Sigmoid colon (tissue), 7 donors: ENCODE results near the gene STX2. TPM values are rescaled to one million over a fixed set of nuclear protein-coding genes. Genes with fewer than 3 reads are reported as not detected.

Experiments
- DNase-seq: peaks from one replicate; pipeline ENCODE4 v3.0.0-alpha.2; 2019
- H3K27ac ChIP-seq, 4 donors: fragments of 200-600 bp; sonication (generic); one replicate each; pipeline ENCODE4 v1.5.1; 2016 to 2019; ENCODE audit warnings: mild to moderate bottlenecking in 1 of 4
- H3K27me3 ChIP-seq, 3 donors: fragments of 200-600 bp; sonication (generic); one replicate each; pipeline ENCODE4 v1.5.1; 2019; ENCODE audit warnings: mild to moderate bottlenecking in 1 of 3
- H3K36me3 ChIP-seq, 4 donors: fragments of 200-600 bp; sonication (generic); one replicate each; pipeline ENCODE4 v1.5.1; 2016 to 2019
- H3K4me1 ChIP-seq, 4 donors: fragments of 200-600 bp; sonication (generic); one replicate each; pipeline ENCODE4 v1.5.1; 2017 to 2019
- H3K4me3 ChIP-seq, 4 donors: fragments of 200-600 bp; sonication (generic); one replicate each; pipeline ENCODE4 v1.5.1; 2017 to 2019; ENCODE audit warnings: mild to moderate bottlenecking in 2 of 4, moderate library complexity in 1 of 4
- H3K9me3 ChIP-seq, 4 donors: fragments of 200-600 bp in 3 of 4; sonication (generic) in 3 of 4; one replicate each; pipeline versions ENCODE4 v1.5.1 to v1.6.1; 2013 to 2019
- CTCF ChIP-seq, 4 experiments: fragments of 450-650 bp in 3 of 4; fragments of 200-600 bp in 1 of 4; IDR thresholded peaks; one replicate each; pipeline ENCODE4 v1.5.1; 2016 to 2019; ENCODE audit warnings: antibody characterized with exemption in 4 of 4, mild to moderate bottlenecking in 3 of 4, moderate library complexity in 2 of 4
- EP300 ChIP-seq, 4 donors: sonication (generic); formaldehyde crosslinking; IDR thresholded peaks; one replicate each; pipeline ENCODE4 v1.6.1; 2017; ENCODE audit warnings: antibody characterized with exemption in 4 of 4
- POLR2A ChIP-seq, 2 donors: fragments of 450-650 bp; IDR thresholded peaks; one replicate each; pipeline ENCODE4 v1.6.1; 2016; ENCODE audit warnings: antibody characterized with exemption in 2 of 2, mild to moderate bottlenecking in 2 of 2, moderate library complexity in 2 of 2
- POLR2AphosphoS5 ChIP-seq, 4 donors: sonication (generic); formaldehyde crosslinking; IDR thresholded peaks; one replicate each; pipeline ENCODE4 v1.6.1; 2017; ENCODE audit warnings: antibody characterized with exemption in 4 of 4
- WGBS, 2 donors: extraction: QIAGEN DNeasy Blood & Tissue Kit; methylation state at CpG; one replicate each; pipeline ENCODE4 v1.1.7; 2013; 5-methylcytosine and 5-hydroxymethylcytosine counted together
- intact Hi-C: fragments of 100-400 bp; cut with DNase I; formaldehyde crosslinking; loops from one replicate; pipeline ENCODE4 v1.15.1; 2023
- polyA plus RNA-seq, 3 donors: library from polyadenylated mRNA; stranded (reverse); fragments of 200-250 nt; gene quantifications; one replicate each; pipeline ENCODE4 v1.2.3, GENCODE V29; 2013
- total RNA-seq, 4 donors: library from RNA; depleted of rRNA; stranded (reverse); fragments of >200 nt; gene quantifications; one replicate each; pipeline ENCODE4 v1.1.0, GENCODE V29; 2016
- donor health status: healthy with polysubstance abuse.
- donor health status: Bipolar disorder and iron deficiency.
- donor health status: healthy.

The STX2 gene
- total and polyA plus RNA-seq, 7 donors: 2.8 to 61.2 (median 39.2) TPM

- peaks cover 0 to 5% (median 0%) of the 10 kb centered on the region in 3 donors for H3K27me3 ChIP-seq
- no peaks in the 10 kb centered on the region for H3K4me1 ChIP-seq
- intact Hi-C loops: no loop called here
- H3K27ac ChIP-seq: no peak overlapping the region
- 65 to 79% methylated on average over 9 of the region's 9 CpGs for WGBS, 2 donors
- TF ChIP-seq CTCF (IDR thresholded peaks at IDR 0.05) (no peak), POLR2A (IDR thresholded peaks at IDR 0.05) (no peak), EP300 (IDR thresholded peaks at IDR 0.05) (no peak), POLR2AphosphoS5 (IDR thresholded peaks at IDR 0.05) (no peak)
- H3K36me3 ChIP-seq: no peaks in the 10 kb centered on the region
- DNase-seq: no peak
- no peaks in the 10 kb centered on the region for H3K9me3 ChIP-seq
- H3K4me3 ChIP-seq: no peak overlapping the region
These were observed 70.9 kb downstream of the STX2 start for GRCh38 chr12:130768120-130768519.

- intact Hi-C loops: no loop called here
- WGBS, 2 donors: 80 to 91% methylated on average over 2 of the region's 2 CpGs
These were observed 72.6 kb downstream of the STX2 start for GRCh38 chr12:130766470-130766869.

GRCh38 chr12:130765186-130765659, 73.8 kb downstream of the STX2 start:
- no peak for TF ChIP-seq EP300 (IDR thresholded peaks at IDR 0.05)
- no peak for TF ChIP-seq POLR2AphosphoS5 (IDR thresholded peaks at IDR 0.05)
- no peak for TF ChIP-seq POLR2A (IDR thresholded peaks at IDR 0.05)
- no peak for TF ChIP-seq CTCF (IDR thresholded peaks at IDR 0.05)
- intact Hi-C loops: no loop called here
- 88 to 92% methylated on average over 8 of the region's 8 CpGs for WGBS, 2 donors
- no peak for DNase-seq
- Histone ChIP-seq H3K36me3 (no peaks in the 10 kb centered on the region), H3K27ac (no peak overlapping the region), H3K9me3 (no peaks in the 10 kb centered on the region), H3K27me3 (peaks cover 0 to 26% (median 8%) of the 10 kb centered on the region in 3 donors), H3K4me1 (no peaks in the 10 kb centered on the region), H3K4me3 (no peak overlapping the region)

More at GRCh38 chr12:130766470-130766869, 72.6 kb downstream of the STX2 start:
- H3K4me1 ChIP-seq: no peaks in the 10 kb centered on the region
- H3K27ac ChIP-seq: no peak overlapping the region
- no peaks in the 10 kb centered on the region for H3K36me3 ChIP-seq
- H3K9me3 ChIP-seq: no peaks in the 10 kb centered on the region
- peaks cover 0 to 20% (median under 1%) of the 10 kb centered on the region in 3 donors for H3K27me3 ChIP-seq
- DNase-seq: no peak
- H3K4me3 ChIP-seq: no peak overlapping the region
- no peak for TF ChIP-seq EP300 (IDR thresholded peaks at IDR 0.05)
- no peak for TF ChIP-seq POLR2AphosphoS5 (IDR thresholded peaks at IDR 0.05)
- TF ChIP-seq POLR2A (IDR thresholded peaks at IDR 0.05): no peak
- no peak for TF ChIP-seq CTCF (IDR thresholded peaks at IDR 0.05)

GRCh38 chr12:130764475-130765185, 74.4 kb downstream of the STX2 start:
- peak; percentile 28 for DNase-seq
- H3K27me3 ChIP-seq: peaks cover 0 to 26% (median 8%) of the 10 kb centered on the region in 3 donors
- WGBS, 2 donors: 76 to 83% methylated on average over 14 of the region's 14 CpGs
- H3K27ac ChIP-seq: no peak overlapping the region
- intact Hi-C loops: no loop called here
- H3K4me3 ChIP-seq: no peak overlapping the region
- no peaks in the 10 kb centered on the region for H3K4me1 ChIP-seq
- TF ChIP-seq CTCF (IDR thresholded peaks at IDR 0.05) (no peak), EP300 (IDR thresholded peaks at IDR 0.05) (no peak), POLR2AphosphoS5 (IDR thresholded peaks at IDR 0.05) (no peak), POLR2A (IDR thresholded peaks at IDR 0.05) (no peak)
- H3K36me3 ChIP-seq: no peaks in the 10 kb centered on the region
- no peaks in the 10 kb centered on the region for H3K9me3 ChIP-seq
